ENCODE measurements around the gene SRSF6. TPM values are rescaled to one million over a fixed set of nuclear protein-coding genes. Genes with fewer than 3 reads are reported as not detected.
"Not testable (repeated sequence)": the region's sequence is repeated elsewhere in the genome, so short reads cannot be mapped to it uniquely, and the experiment has no call there.

Gene SRSF6
- total RNA-seq = 48.7 TPM
- long read RNA-seq, full-length matches to known transcripts = 6 of 11 reads
- long read RNA-seq, partial matches to known transcripts = 1 of 11 reads
- long read RNA-seq, other reads (novel, unspliced or antisense) = 4 of 11 reads

GRCh38 chr20:43457640-43458421 is at the start of gene SRSF6:
TSS of gene SRSF6 (plus strand) at chr20:43457896. CDS start at chr20:43458034, 138 bp downstream.
- ATAC-seq (ENCODE audit: poor library complexity) (peak; percentile 99), DNase-seq (peak; percentile 99)
- intact Hi-C loops (cut with DNase I) = loop anchor here (10.0 kb wide), 1 partner anchor 137 kb away; the partner anchor contains the start of gene IFT52

DNA sequence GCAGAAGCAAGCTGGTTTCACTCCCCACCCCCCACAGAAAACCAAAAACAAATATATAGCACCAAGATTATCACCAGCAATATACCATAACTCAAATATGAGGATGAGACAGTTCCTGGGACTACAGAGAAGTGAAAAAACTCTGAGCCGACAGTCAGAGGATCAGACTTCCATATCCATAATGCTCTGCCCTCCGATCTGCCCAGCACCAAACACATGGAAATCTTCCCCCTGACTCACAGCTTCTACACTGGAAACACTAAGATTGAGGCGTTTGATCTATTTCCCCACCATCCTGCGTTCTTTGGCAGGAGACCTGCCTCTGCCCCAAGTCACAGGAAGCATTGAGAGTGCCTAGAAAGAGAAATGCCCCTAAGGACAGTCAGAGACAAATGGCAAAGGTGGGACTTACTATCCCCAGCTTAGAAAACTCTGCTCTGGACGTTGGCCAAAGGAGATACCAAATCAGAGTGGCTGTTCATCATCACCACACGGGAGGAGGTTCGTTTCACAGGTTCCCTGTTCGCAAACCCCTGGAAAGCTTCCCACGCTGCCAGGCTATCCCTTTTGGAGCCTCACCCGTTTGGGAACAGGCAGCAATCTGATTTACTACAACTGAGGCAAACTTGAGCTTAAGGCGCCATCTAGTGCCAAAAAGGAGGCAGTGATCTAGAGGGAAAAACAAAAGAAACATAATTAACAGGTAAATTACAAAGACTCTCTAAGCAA is 48.7 kb upstream of the SRSF6 start:
- no peak for DNase-seq
- intact Hi-C loops (cut with DNase I) = no loop called here

DNA sequence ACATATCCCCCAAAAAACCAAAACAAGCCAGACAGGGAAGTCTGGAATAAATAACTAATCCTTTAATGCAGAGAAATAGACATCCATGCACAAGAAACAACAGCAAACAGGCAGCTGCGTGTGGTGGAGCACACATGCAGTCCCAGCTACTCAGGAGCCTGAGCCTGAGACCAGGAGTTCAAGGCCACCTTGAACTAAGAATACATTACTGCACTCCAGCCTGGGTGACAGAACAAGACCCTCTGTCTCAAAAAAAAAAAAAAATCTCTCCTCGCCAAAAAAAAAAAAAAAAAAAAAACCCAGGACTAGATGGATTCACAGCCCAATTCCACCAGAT is 48.2 kb upstream of the SRSF6 start:
- ATAC-seq (ENCODE audit: poor library complexity) (no peak), DNase-seq (no peak)
- intact Hi-C loops (cut with DNase I) = no loop called here

More for the DNA sequence above, 48.7 kb upstream of the SRSF6 start:
- ATAC-seq (ENCODE audit: poor library complexity) = no peak

GRCh38 chr20:43415661-43416430 is 41.9 kb upstream of the SRSF6 start:
- intact Hi-C loops (cut with DNase I) = no loop called here
- DNase-seq = no peak
- no peak for ATAC-seq (ENCODE audit: poor library complexity)

DNA sequence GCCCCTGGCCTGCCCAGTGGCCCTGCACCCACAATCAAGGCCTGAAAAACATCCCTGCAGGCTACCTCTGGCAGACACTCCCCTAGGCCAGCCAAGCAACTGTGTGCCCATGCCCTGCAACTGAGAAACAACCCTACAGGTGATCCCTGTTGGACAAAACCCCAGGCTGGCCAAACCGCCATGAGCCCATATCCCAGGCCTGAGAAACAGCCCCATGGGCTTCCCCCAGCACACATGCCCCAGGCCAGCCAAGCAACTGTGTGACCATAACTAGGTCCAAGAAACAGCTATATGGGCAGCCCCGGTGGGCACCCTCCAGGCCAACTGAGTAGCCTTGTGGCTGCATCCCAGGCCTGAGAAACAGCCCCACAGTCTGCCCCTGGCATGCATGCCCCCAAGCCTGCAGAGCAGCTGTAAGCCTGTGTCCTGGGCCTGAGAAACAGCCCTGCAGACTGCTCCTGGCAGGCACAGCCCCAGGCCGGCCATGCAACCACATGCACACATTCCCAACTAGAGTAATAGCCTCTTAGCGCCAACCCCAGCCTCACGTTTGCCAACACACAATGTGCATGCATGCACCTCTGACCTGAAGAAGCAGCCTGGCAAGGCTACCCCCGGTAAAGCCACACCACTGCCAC is 41.0 kb upstream of the SRSF6 start:
- intact Hi-C loops (cut with DNase I) = no loop called here
- ATAC-seq (ENCODE audit: poor library complexity) (no peak), DNase-seq (no peak)

GRCh38 chr20:43420192-43420591 is 37.5 kb upstream of the SRSF6 start:
- no peak for ATAC-seq (ENCODE audit: poor library complexity)
- intact Hi-C loops (cut with DNase I) = no loop called here
- no peak for DNase-seq

GRCh38 chr20:43420913-43421312 is 36.8 kb upstream of the SRSF6 start:
- intact Hi-C loops (cut with DNase I); ATAC-seq (ENCODE audit: poor library complexity); DNase-seq: not testable (repeated sequence)

DNA sequence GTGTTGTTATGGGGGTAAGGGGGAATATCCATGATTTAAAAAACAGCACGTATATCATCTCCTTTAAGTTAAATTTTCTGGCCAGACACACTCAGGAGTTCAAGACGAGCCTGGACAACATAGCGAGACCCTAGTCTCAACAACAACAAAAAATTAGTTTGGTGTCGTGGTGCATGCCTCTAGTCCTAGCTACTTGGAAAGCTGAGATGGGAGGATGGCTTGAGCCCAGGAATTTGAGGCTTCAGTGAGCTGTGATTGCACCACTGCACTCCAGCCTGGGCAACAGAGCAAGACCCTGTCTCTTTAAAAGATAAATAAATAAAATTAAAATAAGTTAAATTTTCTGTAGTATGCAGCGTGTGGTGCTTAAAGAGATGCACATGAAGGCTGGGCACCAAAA is 31.5 kb upstream of the SRSF6 start:
- intact Hi-C loops (cut with DNase I) = no loop called here

DNA sequence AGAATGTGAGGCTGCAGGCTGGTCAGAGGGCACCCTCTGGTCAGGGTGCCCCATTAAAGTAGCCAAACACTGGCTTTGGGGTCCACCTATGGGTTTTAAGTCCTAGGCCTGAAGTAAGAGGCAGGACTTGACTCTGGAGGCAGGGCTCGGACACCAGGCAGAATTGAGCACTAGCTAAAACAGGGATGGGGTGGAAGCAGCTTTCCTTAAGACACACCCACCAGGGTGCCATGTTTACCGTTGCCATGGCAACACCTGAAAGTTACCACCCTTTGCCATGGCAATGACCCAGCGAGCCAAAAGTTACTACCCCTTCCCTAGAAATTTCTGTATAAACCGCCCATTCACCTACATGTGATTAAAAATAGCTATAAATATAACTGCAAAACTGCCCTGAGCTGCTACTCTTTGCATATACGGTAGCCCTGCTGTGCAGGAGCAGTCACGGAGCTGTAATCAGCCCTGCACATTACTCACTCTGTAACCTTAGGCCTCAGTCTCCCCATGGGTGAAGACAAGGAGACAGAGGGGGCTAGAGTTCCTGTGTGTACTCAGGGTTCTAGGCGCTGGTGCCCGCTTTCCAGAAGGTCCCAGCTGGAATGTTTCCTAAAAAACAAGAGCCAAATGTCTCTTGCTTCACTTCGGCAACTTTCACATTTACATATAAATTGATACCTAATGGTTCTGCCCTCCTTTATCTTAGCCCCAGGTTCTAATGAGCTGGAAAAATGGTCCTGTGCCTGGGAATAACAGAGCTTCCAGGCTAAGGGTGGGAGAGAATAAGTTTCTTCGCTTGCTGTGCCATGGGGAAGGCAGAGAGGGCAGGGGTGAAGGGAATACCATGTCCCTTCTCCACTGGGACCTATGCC is 27.2 kb upstream of the SRSF6 start:
- intact Hi-C loops (cut with DNase I) = no loop called here
- DNase-seq = no peak
- no peak for ATAC-seq (ENCODE audit: poor library complexity)

More for the DNA sequence above, 31.5 kb upstream of the SRSF6 start:
- DNase-seq (no peak), ATAC-seq (ENCODE audit: poor library complexity) (no peak)

DNA sequence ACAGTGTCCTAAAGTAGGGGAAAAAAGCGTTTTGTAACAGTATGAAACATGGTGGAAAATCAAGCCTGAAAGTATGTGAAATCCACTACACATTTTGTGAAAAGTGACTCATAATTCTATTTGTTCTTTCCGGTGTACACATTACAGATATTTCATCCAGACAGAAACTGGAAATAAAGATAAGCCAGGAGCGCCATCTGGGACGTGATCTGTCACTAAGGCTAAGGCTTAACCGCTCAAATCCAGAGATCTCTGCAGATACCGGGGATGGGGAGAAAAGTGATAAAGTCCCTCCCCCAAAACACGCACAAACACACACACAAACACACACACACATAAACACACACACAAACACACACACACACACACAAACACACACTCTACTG is 26.6 kb upstream of the SRSF6 start:
- ATAC-seq (ENCODE audit: poor library complexity) = no peak
- no peak for DNase-seq
- intact Hi-C loops (cut with DNase I) = no loop called here

GRCh38 chr20:43432498-43432897 is 25.2 kb upstream of the SRSF6 start:
- DNase-seq (no peak), ATAC-seq (ENCODE audit: poor library complexity) (no peak)
- intact Hi-C loops (cut with DNase I) = no loop called here

DNA sequence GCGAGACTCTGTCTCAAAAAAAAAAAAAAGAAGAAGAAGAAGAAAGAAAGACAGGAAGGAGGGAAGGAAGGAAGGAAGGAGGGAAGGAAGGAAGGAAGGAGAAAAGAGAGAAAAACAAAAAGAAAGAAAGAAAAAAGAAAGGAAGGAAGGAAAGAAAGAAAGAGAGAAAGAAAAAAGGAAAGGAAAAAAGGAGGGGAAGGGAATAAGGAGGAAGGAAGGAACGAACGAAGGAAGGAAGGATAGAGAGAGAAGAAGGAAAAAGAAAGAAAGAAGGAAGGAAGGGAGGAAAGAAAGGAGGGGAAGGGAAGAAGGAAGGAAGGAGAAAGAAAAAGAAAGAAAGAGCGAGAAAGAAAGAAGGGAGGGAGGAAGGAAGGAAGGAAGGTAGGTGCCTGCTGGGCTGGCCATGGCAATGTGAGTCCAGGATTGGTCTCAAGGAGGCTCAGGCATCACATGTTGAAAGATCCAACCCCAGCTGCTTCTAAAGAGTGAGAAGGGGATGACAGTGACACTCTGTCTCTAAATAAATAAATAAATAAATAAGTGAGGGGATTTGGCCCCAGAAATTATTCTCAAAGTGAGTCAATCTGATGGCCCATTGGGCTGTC is 24.3 kb upstream of the SRSF6 start:
- ATAC-seq (ENCODE audit: poor library complexity) (no peak), DNase-seq (no peak)
- intact Hi-C loops (cut with DNase I) = no loop called here

DNA sequence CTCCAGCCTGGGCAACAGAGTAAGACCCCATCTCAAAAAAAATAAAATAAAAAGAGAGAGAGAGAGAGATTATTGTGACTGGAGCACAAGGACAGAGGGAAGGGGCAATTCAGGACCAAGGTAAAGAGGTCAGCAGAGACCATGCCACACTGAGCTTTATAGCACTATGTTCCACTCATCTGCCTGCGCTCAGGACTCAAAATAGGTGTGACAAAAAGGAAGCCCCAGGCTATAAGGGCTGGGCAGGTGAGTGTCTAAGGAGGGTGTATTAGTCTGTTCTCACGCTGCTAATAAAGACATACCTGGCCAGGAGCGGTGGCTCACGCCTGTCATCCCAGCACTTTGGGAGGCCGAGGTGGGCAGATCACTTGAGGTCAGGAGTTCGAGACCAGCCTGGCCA is 23.1 kb upstream of the SRSF6 start:
- ATAC-seq (ENCODE audit: poor library complexity) (no peak), DNase-seq (no peak)
- intact Hi-C loops (cut with DNase I) = no loop called here

GRCh38 chr20:43438578-43439316 is 18.9 kb upstream of the SRSF6 start:
- ATAC-seq (ENCODE audit: poor library complexity) (no peak), DNase-seq (no peak)
- intact Hi-C loops (cut with DNase I) = no loop called here

- intact Hi-C loops (cut with DNase I) = no loop called here
- ATAC-seq (ENCODE audit: poor library complexity) (no peak), DNase-seq (no peak)
Measured at GRCh38 chr20:43440531-43440930, 17.2 kb upstream of the SRSF6 start.

DNA sequence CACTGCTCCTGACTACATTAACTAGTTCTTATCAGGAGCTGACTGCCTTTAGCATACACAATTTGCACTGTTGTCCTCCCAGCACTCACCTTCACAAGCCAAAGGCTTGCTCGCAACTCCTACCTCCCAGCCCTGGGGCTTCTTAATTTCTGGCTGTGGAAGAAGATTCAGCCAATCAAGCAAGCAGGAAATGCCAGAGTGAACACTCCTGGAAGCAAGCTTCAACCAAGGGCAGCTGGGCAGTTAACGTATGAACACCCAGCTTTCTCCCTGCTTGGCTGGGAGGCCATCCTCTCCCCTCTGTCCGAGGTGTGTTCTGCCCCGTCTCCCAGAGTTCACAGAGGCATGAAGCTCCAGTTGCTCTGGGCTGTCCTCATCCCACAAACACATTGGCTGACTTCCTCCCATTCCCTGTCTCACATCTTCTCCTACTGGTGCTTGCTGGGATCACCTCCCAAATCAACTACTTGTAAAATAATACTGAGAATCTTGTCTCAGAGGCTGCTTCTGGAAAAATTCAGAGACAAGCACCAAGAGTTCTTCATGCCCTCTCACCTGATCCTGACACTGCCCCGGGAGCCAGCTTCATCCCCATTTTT is 15.3 kb upstream of the SRSF6 start:
- intact Hi-C loops (cut with DNase I) = no loop called here
- DNase-seq (no peak), ATAC-seq (ENCODE audit: poor library complexity) (no peak)

- ATAC-seq (ENCODE audit: poor library complexity) (no peak), DNase-seq (no peak)
- intact Hi-C loops (cut with DNase I) = no loop called here
Measured at GRCh38 chr20:43444107-43444506, 13.6 kb upstream of the SRSF6 start.
